Measurements from ENCODE around the gene ASB4.

The ASB4 gene

GRCh38 chr7:95525503-95525902 lies 39.8 kb downstream of the ASB4 start:
- H4K20me1 ChIP-seq (ENCODE audit: insufficient read depth, low read length), result no peaks in the 10 kb centered on the region
- no peaks in the 10 kb centered on the region for H3K36me3 ChIP-seq (replicated peaks; ENCODE audit: insufficient read depth, low read length)
- no peaks in the 10 kb centered on the region for H3F3A ChIP-seq (ENCODE audit: insufficient read depth, low read length)
- no peaks in the 10 kb centered on the region for H3K9me3 ChIP-seq (replicated peaks; ENCODE audit: insufficient read depth, low read length)
- no peak overlapping the region for H3K27ac ChIP-seq (ENCODE audit: low read length)
- H3K4me1 ChIP-seq (ENCODE audit: low read length), result no peaks in the 10 kb centered on the region
- no peak overlapping the region for H2AFZ ChIP-seq (ENCODE audit: low read length)
- no peaks in the 10 kb centered on the region for H3K27me3 ChIP-seq (replicated peaks; ENCODE audit: insufficient read depth, low read length)
- H3K4me3 ChIP-seq (ENCODE audit: low read length), result no peak overlapping the region
- H3K9me2 ChIP-seq (replicated peaks; ENCODE audit: insufficient read depth, low read length), result no peaks in the 10 kb centered on the region
- TF ChIP-seq EZH2 (optimal IDR thresholded peaks at IDR 0.05; ENCODE audit: low read depth, low read length), result no peak
- TF ChIP-seq EZH2phosphoT487 (IDR thresholded peaks at IDR 0.05; ENCODE audit: low read length), result no peak
- TF ChIP-seq CTCF (IDR thresholded peaks at IDR 0.05; ENCODE audit: low read length), result no peak
- no peak for DNase-seq
- no peaks in the 10 kb centered on the region for H3K79me2 ChIP-seq (ENCODE audit: low read length)
- no peak overlapping the region for H3K9ac ChIP-seq (ENCODE audit: low read length)
- no peak overlapping the region for H3K4me2 ChIP-seq (ENCODE audit: low read depth, low read length)

GRCh38 chr7:95526128-95526738 lies 40.5 kb downstream of the ASB4 start:
- no peak overlapping the region for H2AFZ ChIP-seq (ENCODE audit: low read length)
- H3K9me2 ChIP-seq (replicated peaks; ENCODE audit: insufficient read depth, low read length), result no peaks in the 10 kb centered on the region
- no peak overlapping the region for H3K27ac ChIP-seq (ENCODE audit: low read length)
- TF ChIP-seq EZH2 (optimal IDR thresholded peaks at IDR 0.05; ENCODE audit: low read depth, low read length) (no peak), EZH2phosphoT487 (IDR thresholded peaks at IDR 0.05; ENCODE audit: low read length) (no peak), CTCF (IDR thresholded peaks at IDR 0.05; ENCODE audit: low read length) (no peak)
- H3K9me3 ChIP-seq (replicated peaks; ENCODE audit: insufficient read depth, low read length), result no peaks in the 10 kb centered on the region
- no peak overlapping the region for H3K4me2 ChIP-seq (ENCODE audit: low read depth, low read length)
- H3F3A ChIP-seq (ENCODE audit: insufficient read depth, low read length), result no peaks in the 10 kb centered on the region
- H3K36me3 ChIP-seq (replicated peaks; ENCODE audit: insufficient read depth, low read length), result no peaks in the 10 kb centered on the region
- H3K9ac ChIP-seq (ENCODE audit: low read length), result no peak overlapping the region
- DNase-seq, result no peak
- no peaks in the 10 kb centered on the region for H4K20me1 ChIP-seq (ENCODE audit: insufficient read depth, low read length)
- H3K4me1 ChIP-seq (ENCODE audit: low read length), result no peaks in the 10 kb centered on the region
- H3K27me3 ChIP-seq (replicated peaks; ENCODE audit: insufficient read depth, low read length), result no peaks in the 10 kb centered on the region
- no peak overlapping the region for H3K4me3 ChIP-seq (ENCODE audit: low read length)
- H3K79me2 ChIP-seq (ENCODE audit: low read length), result no peaks in the 10 kb centered on the region

- no peak overlapping the region for H3K9ac ChIP-seq (ENCODE audit: low read length)
- no peaks in the 10 kb centered on the region for H3K9me3 ChIP-seq (replicated peaks; ENCODE audit: insufficient read depth, low read length)
- H3F3A ChIP-seq (ENCODE audit: insufficient read depth, low read length), result no peaks in the 10 kb centered on the region
- no peak overlapping the region for H2AFZ ChIP-seq (ENCODE audit: low read length)
- no peaks in the 10 kb centered on the region for H4K20me1 ChIP-seq (ENCODE audit: insufficient read depth, low read length)
- H3K36me3 ChIP-seq (replicated peaks; ENCODE audit: insufficient read depth, low read length), result no peaks in the 10 kb centered on the region
- no peak overlapping the region for H3K4me2 ChIP-seq (ENCODE audit: low read depth, low read length)
- no peaks in the 10 kb centered on the region for H3K9me2 ChIP-seq (replicated peaks; ENCODE audit: insufficient read depth, low read length)
- TF ChIP-seq EZH2 (optimal IDR thresholded peaks at IDR 0.05; ENCODE audit: low read depth, low read length), result no peak
- peak; percentile 95 for TF ChIP-seq CTCF (IDR thresholded peaks at IDR 0.05; ENCODE audit: low read length)
- TF ChIP-seq EZH2phosphoT487 (IDR thresholded peaks at IDR 0.05; ENCODE audit: low read length), result no peak
- DNase-seq, result peak; percentile 59
- no peak overlapping the region for H3K4me3 ChIP-seq (ENCODE audit: low read length)
- H3K4me1 ChIP-seq (ENCODE audit: low read length), result no peaks in the 10 kb centered on the region
- H3K79me2 ChIP-seq (ENCODE audit: low read length), result no peaks in the 10 kb centered on the region
- no peak overlapping the region for H3K27ac ChIP-seq (ENCODE audit: low read length)
- no peaks in the 10 kb centered on the region for H3K27me3 ChIP-seq (replicated peaks; ENCODE audit: insufficient read depth, low read length)
Observed at GRCh38 chr7:95527033-95527775, 41.5 kb downstream of the ASB4 start.

Measured in MM.1S (cell line).